ENCODE data around the gene COMMD3. TPM values are rescaled to one million over a fixed set of nuclear protein-coding genes. Genes with fewer than 3 reads are reported as not detected.

Gene COMMD3
- total and polyA plus RNA-seq, 2 donors (not counting 3 experiments of a cell fraction or from before 2014, with no cell fraction given) = 22.5 to 48.9 TPM

DNA sequence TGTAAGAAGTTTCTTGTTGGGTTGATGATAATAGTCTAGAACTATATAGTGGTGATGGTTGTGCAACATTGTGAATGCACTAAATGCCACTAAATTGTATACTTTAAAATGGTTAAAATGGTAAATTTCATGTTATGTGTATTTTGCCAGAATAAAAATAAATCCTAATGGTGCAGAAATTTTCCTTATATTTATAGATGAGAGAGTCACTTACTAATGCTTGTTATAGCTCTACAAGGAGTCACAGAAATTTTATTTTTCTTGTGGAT is 50.2 kb downstream of the COMMD3 start:
- H3K9me3 ChIP-seq (replicated peaks; ENCODE audit: control insufficient read depth, insufficient read depth, low read length) = no peaks in the 10 kb centered on the region
- FAIRE-seq = no peak
- H4K20me1 ChIP-seq (replicated peaks; ENCODE audit: control insufficient read depth, extremely low read depth, insufficient read depth, low read length) = no peaks in the 10 kb centered on the region
- intact Hi-C loops (cut with micrococcal nuclease) (no loop called here), dilution Hi-C loops (cut with MboI; ENCODE audit: extremely low pct_ligation_motif_present, low sequenced_read_pairs) (no loop called here)
- TF ChIP-seq POLR2AphosphoS5 (IDR thresholded peaks at IDR 0.05; ENCODE audit: insufficient read depth, low read depth, low read length) (no peak), EZH2 (IDR thresholded peaks at IDR 0.05; ENCODE audit: borderline replicate concordance, low read depth, low read length, severe bottlenecking) (no peak)
- no peak overlapping the region for H2AFZ ChIP-seq (ENCODE audit: low read depth, low read length)
- no peak overlapping the region for H3K27ac ChIP-seq (ENCODE audit: insufficient read depth, low read depth, low read length)
- no peaks in the 10 kb centered on the region for H3K79me2 ChIP-seq (ENCODE audit: control insufficient read depth, insufficient read depth, low read length)
- H3K4me3 ChIP-seq (replicated peaks in 1 of 3; ENCODE audit: insufficient read depth in 1 of 3, low read depth in 1 of 3, low read length in 3 of 3) = no peak overlapping the region
- CTCF ChIA-PET = no interaction called here
- BruUV-seq (replicated peaks) = no TSS peak
- H3K9ac ChIP-seq (replicated peaks; ENCODE audit: extremely low read depth, insufficient read depth, low read length) = no peak overlapping the region
- H3K4me2 ChIP-seq (ENCODE audit: insufficient read depth, low read length) = no peak overlapping the region
- H3K4me1 ChIP-seq (ENCODE audit: control insufficient read depth, extremely low read depth, insufficient read depth, low read length) = peaks cover 20% of the 10 kb centered on the region
- POLR2A ChIA-PET = no interaction called here
- H3K27me3 ChIP-seq (ENCODE audit: control insufficient read depth in 2 of 2, insufficient read depth in 2 of 2, low read length in 2 of 2) = no peaks in the 10 kb centered on the region
- no peaks in the 10 kb centered on the region for H3K9me1 ChIP-seq (replicated peaks; ENCODE audit: control insufficient read depth, extremely low read depth, insufficient read depth, low read length)
- no peak for DNase-seq (ENCODE audit: low read depth, low spot score)
- no peaks in the 10 kb centered on the region for H3K36me3 ChIP-seq (ENCODE audit: control insufficient read depth in 2 of 2, extremely low read depth in 1 of 2, insufficient read depth in 2 of 2, low read length in 2 of 2)

DNA sequence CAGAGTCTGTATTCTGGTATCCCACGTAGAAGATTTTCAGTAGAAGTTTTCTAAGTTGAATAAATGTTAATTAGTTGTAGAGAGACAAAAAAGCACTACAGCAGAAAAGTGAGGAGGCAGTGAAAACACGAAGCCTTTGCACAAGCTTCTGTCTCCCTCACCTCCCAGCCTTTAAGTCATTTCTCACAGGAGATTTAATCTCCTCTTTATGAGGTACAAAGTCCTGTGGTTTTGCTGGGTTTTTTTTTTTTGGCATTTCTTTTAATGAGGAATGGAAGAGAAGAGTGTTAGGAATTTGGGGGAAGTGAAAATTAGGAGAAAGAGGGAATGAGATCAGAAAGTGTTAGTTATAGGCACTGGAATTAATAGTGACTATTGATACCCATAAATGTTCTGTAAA is 50.6 kb downstream of the COMMD3 start:
- Histone ChIP-seq H3K27ac (ENCODE audit: insufficient read depth, low read depth, low read length) (no peak overlapping the region), H3K9me3 (replicated peaks; ENCODE audit: control insufficient read depth, insufficient read depth, low read length) (no peaks in the 10 kb centered on the region), H3K36me3 (ENCODE audit: control insufficient read depth in 2 of 2, extremely low read depth in 1 of 2, insufficient read depth in 2 of 2, low read length in 2 of 2) (no peaks in the 10 kb centered on the region), H4K20me1 (replicated peaks; ENCODE audit: control insufficient read depth, extremely low read depth, insufficient read depth, low read length) (no peaks in the 10 kb centered on the region), H3K27me3 (ENCODE audit: control insufficient read depth in 2 of 2, insufficient read depth in 2 of 2, low read length in 2 of 2) (no peaks in the 10 kb centered on the region), H3K79me2 (ENCODE audit: control insufficient read depth, insufficient read depth, low read length) (no peaks in the 10 kb centered on the region), H3K4me3 (replicated peaks in 1 of 3; ENCODE audit: insufficient read depth in 1 of 3, low read depth in 1 of 3, low read length in 3 of 3) (no peak overlapping the region), H2AFZ (ENCODE audit: low read depth, low read length) (no peak overlapping the region), H3K9me1 (replicated peaks; ENCODE audit: control insufficient read depth, extremely low read depth, insufficient read depth, low read length) (no peaks in the 10 kb centered on the region), H3K9ac (replicated peaks; ENCODE audit: extremely low read depth, insufficient read depth, low read length) (no peak overlapping the region), H3K4me1 (ENCODE audit: control insufficient read depth, extremely low read depth, insufficient read depth, low read length) (peaks cover 20% of the 10 kb centered on the region), H3K4me2 (ENCODE audit: insufficient read depth, low read length) (no peak overlapping the region)
- DNase-seq (ENCODE audit: low read depth, low spot score) = no peak
- dilution Hi-C loops (cut with MboI; ENCODE audit: extremely low pct_ligation_motif_present, low sequenced_read_pairs) (no loop called here), intact Hi-C loops (cut with micrococcal nuclease) (no loop called here)
- FAIRE-seq = no peak
- ChIA-PET CTCF (no interaction called here), POLR2A (no interaction called here)
- no TSS peak for BruUV-seq (replicated peaks)
- TF ChIP-seq, protein P1, sequence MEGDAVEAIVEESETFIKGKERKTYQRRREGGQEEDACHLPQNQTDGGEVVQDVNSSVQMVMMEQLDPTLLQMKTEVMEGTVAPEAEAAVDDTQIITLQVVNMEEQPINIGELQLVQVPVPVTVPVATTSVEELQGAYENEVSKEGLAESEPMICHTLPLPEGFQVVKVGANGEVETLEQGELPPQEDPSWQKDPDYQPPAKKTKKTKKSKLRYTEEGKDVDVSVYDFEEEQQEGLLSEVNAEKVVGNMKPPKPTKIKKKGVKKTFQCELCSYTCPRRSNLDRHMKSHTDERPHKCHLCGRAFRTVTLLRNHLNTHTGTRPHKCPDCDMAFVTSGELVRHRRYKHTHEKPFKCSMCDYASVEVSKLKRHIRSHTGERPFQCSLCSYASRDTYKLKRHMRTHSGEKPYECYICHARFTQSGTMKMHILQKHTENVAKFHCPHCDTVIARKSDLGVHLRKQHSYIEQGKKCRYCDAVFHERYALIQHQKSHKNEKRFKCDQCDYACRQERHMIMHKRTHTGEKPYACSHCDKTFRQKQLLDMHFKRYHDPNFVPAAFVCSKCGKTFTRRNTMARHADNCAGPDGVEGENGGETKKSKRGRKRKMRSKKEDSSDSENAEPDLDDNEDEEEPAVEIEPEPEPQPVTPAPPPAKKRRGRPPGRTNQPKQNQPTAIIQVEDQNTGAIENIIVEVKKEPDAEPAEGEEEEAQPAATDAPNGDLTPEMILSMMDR (IDR thresholded peaks at IDR 0.05; ENCODE audit: extremely low read depth in 1 of 2, insufficient read depth in 1 of 2, low read depth in 1 of 2, low read length in 2 of 2) = no peak
- TF ChIP-seq, protein P2, sequence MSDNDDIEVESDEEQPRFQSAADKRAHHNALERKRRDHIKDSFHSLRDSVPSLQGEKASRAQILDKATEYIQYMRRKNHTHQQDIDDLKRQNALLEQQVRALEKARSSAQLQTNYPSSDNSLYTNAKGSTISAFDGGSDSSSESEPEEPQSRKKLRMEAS (IDR thresholded peaks at IDR 0.05; ENCODE audit: insufficient read depth, insufficient read length) = no peak
- no peak for TF ChIP-seq FOS (IDR thresholded peaks at IDR 0.05; ENCODE audit: borderline replicate concordance, insufficient read depth, low read length)
- TF ChIP-seq EZH2 (IDR thresholded peaks at IDR 0.05; ENCODE audit: borderline replicate concordance, low read depth, low read length, severe bottlenecking) = no peak
- TF ChIP-seq POLR2A (IDR thresholded peaks at IDR 0.05; ENCODE audit: low read depth, low read length) = no peak
- no peak for TF ChIP-seq MYC (IDR thresholded peaks at IDR 0.05; ENCODE audit: low read depth, low read length)
- no peak for TF ChIP-seq JUN (IDR thresholded peaks at IDR 0.05; ENCODE audit: borderline replicate concordance, insufficient read depth, insufficient read length, low read depth)
- TF ChIP-seq GATA2 (IDR thresholded peaks at IDR 0.05; ENCODE audit: insufficient read depth, insufficient read length, low read depth, low read length) = no peak
- no peak for TF ChIP-seq POLR2AphosphoS5 (IDR thresholded peaks at IDR 0.05; ENCODE audit: insufficient read depth, low read depth, low read length)

Measured in endothelial cell of umbilical vein (primary cell).